SU-DHL-6 (cell line): Measurements from ENCODE around the gene RAB14.

Experiments used
- H2AFZ ChIP-seq: fragments of 200-600 bp; sonication (generic); 2 replicates; pipeline ENCODE4 v1.6.1; 2014; ENCODE audit warnings: low read depth, mild to moderate bottlenecking, moderate library complexity, mixed read lengths, antibody characterized with exemption, low read length; ENCODE audit not compliant: severe bottlenecking
- H3F3A ChIP-seq: fragments of 200-600 bp; shearing (Covaris generic); 2 replicates; pipeline ENCODE4 v1.6.0; 2016; ENCODE audit warnings: antibody characterized with exemption, mild to moderate bottlenecking; ENCODE audit not compliant: insufficient read depth
- H3K27ac ChIP-seq: fragments of 200-600 bp; sonication (generic); 2 replicates; pipeline ENCODE4 v1.5.1; 2016; ENCODE audit warnings: low read depth, mild to moderate bottlenecking, low read length, moderate library complexity, mixed read lengths
- H3K27me3 ChIP-seq: fragments of 200-600 bp; sonication (generic), shearing (Covaris generic); 2 replicates; pipeline ENCODE4 v1.6.0; 2014; ENCODE audit warnings: mild to moderate bottlenecking, low read length
- H3K36me3 ChIP-seq: fragments of 200-600 bp; sonication (generic); 2 replicates; pipeline ENCODE4 v1.6.1; 2014; ENCODE audit warnings: mild to moderate bottlenecking, low read length, mixed read lengths
- H3K4me2 ChIP-seq: fragments of 300-600, 200-600 bp; shearing (Covaris generic), sonication (generic); 2 replicates; pipeline ENCODE4 v1.6.0; 2014; ENCODE audit warnings: low read length, low read depth, mild to moderate bottlenecking; ENCODE audit not compliant: poor library complexity, severe bottlenecking
- H3K4me3 ChIP-seq: fragments of 200-600 bp; sonication (generic); 2 replicates; pipeline ENCODE4 v1.5.1; 2014; ENCODE audit warnings: antibody characterized with exemption, low read length, mild to moderate bottlenecking, mixed read lengths; ENCODE audit not compliant: insufficient read depth, poor library complexity, severe bottlenecking
- H3K79me2 ChIP-seq: fragments of 200-600 bp; sonication (generic); 2 replicates; pipeline ENCODE4 v1.6.1; 2014; ENCODE audit warnings: mild to moderate bottlenecking, low read length, moderate library complexity; ENCODE audit not compliant: insufficient read depth
- H3K9ac ChIP-seq: fragments of 200-600 bp; sonication (generic); 2 replicates; pipeline ENCODE4 v1.7.0; 2014; ENCODE audit warnings: mild to moderate bottlenecking, low read length
- H3K9me2 ChIP-seq: fragments of 200-600 bp; sonication (generic); replicated peaks from 2 replicates; pipeline ENCODE4 v1.6.1; 2014; ENCODE audit warnings: low read length; ENCODE audit not compliant: insufficient read depth
- H3K9me3 ChIP-seq: fragments of 200-600 bp; sonication (generic); 2 replicates; pipeline ENCODE4 v1.6.1; 2014; ENCODE audit warnings: low read length, mixed read lengths; ENCODE audit not compliant: insufficient read depth
- H4K20me1 ChIP-seq: fragments of 200-600 bp; sonication (generic); 2 replicates; pipeline ENCODE4 v1.6.1; 2014; ENCODE audit warnings: low read depth, mild to moderate bottlenecking, antibody characterized with exemption, low read length, moderate library complexity, mixed read lengths
- CTCF ChIP-seq: fragments of 200-600 bp; sonication (generic); IDR thresholded peaks from one replicate; pipeline ENCODE4 v1.5.1; 2017; ENCODE audit warnings: antibody characterized with exemption, mild to moderate bottlenecking, low read length, moderate library complexity; ENCODE audit not compliant: insufficient read depth, poor library complexity, severe bottlenecking
- EZH2phosphoT487 ChIP-seq: fragments of 200-600 bp; sonication (generic), shearing (Covaris generic); conservative IDR thresholded peaks from 2 replicates; pipeline ENCODE4 v1.6.1; 2018; ENCODE audit warnings: mild to moderate bottlenecking, antibody characterized with exemption, low read length, moderate library complexity, mixed read lengths

The RAB14 gene

GRCh38 chr9:121239851-121240250 is 38.2 kb upstream of the RAB14 start:
- Histone ChIP-seq H3F3A (no peaks in the 10 kb centered on the region), H3K9ac (no peak overlapping the region), H3K36me3 (no peaks in the 10 kb centered on the region; the same call in 1 of the 2 replicates), H3K4me2 (no peak overlapping the region), H3K27me3 (no peaks in the 10 kb centered on the region), H2AFZ (no peak overlapping the region), H3K9me3 (peaks cover 6% of the 10 kb centered on the region; the same call in 1 of the 2 replicates), H4K20me1 (no peaks in the 10 kb centered on the region), H3K4me3 (no peak overlapping the region), H3K27ac (no peak overlapping the region), H3K79me2 (no peaks in the 10 kb centered on the region), H3K9me2 (no peaks in the 10 kb centered on the region)
- TF ChIP-seq EZH2phosphoT487 (no peak), CTCF (no peak)

GRCh38 chr9:121239071-121239470 is 37.4 kb upstream of the RAB14 start:
- TF ChIP-seq EZH2phosphoT487 (no peak), CTCF (no peak)
- no peak overlapping the region for H3K9ac ChIP-seq
- H3K9me2 ChIP-seq = no peaks in the 10 kb centered on the region
- no peaks in the 10 kb centered on the region for H4K20me1 ChIP-seq
- peaks cover 3% of the 10 kb centered on the region; the same call in 1 of the 2 replicates for H3K9me3 ChIP-seq
- H2AFZ ChIP-seq = no peak overlapping the region
- H3K27me3 ChIP-seq = no peaks in the 10 kb centered on the region
- H3K79me2 ChIP-seq = no peaks in the 10 kb centered on the region
- no peaks in the 10 kb centered on the region for H3F3A ChIP-seq
- H3K4me2 ChIP-seq = no peak overlapping the region
- no peak overlapping the region for H3K27ac ChIP-seq
- H3K4me3 ChIP-seq = no peak overlapping the region
- no peaks in the 10 kb centered on the region; the same call in 1 of the 2 replicates for H3K36me3 ChIP-seq

- Histone ChIP-seq H3K27ac (no peak overlapping the region), H3K9me3 (no peaks in the 10 kb centered on the region), H3K79me2 (no peaks in the 10 kb centered on the region), H3K9me2 (no peaks in the 10 kb centered on the region), H3K4me3 (no peak overlapping the region), H2AFZ (no peak overlapping the region), H3K36me3 (no peaks in the 10 kb centered on the region), H4K20me1 (no peaks in the 10 kb centered on the region), H3K9ac (no peak overlapping the region), H3K4me2 (no peak overlapping the region), H3K27me3 (no peaks in the 10 kb centered on the region), H3F3A (no peaks in the 10 kb centered on the region)
- no peak for TF ChIP-seq EZH2phosphoT487
- no peak for TF ChIP-seq CTCF
Measured at GRCh38 chr9:121237916-121238315, 36.2 kb upstream of the RAB14 start.
